Mesenchymal stem cell (in vitro differentiated cells and primary cell): Measurements from ENCODE around the gene LIG1.

Experiments
- DNase-seq: peaks from one replicate; pipeline ENCODE4 v3.0.0-alpha.2; 2013
- H2AFZ ChIP-seq: one replicate; pipeline ENCODE4 v1.6.1; 2013; ENCODE audit warnings: low read depth, mild to moderate bottlenecking, control low read depth, inconsistent platforms, low read length, moderate library complexity
- H2AK5ac ChIP-seq: 2 replicates; pipeline ENCODE4 v1.6.1; 2013; ENCODE audit warnings: low read length, moderate library complexity, mild to moderate bottlenecking, inconsistent platforms; ENCODE audit not compliant: severe bottlenecking
- H2BK120ac ChIP-seq: one replicate; pipeline ENCODE4 v1.6.1; 2013; ENCODE audit warnings: low read depth, mild to moderate bottlenecking, inconsistent platforms, low read length, moderate library complexity
- H2BK12ac ChIP-seq, 2 experiments: one replicate each; pipeline ENCODE4 v1.6.1; 2013; ENCODE audit warnings: inconsistent platforms in 2 of 2, low read length in 2 of 2, mild to moderate bottlenecking in 2 of 2, moderate library complexity in 2 of 2, control low read depth in 1 of 2
- H2BK15ac ChIP-seq: one replicate; pipeline ENCODE4 v1.6.1; 2013; ENCODE audit warnings: mild to moderate bottlenecking, low read depth, inconsistent platforms; ENCODE audit not compliant: poor library complexity, severe bottlenecking
- H2BK5ac ChIP-seq: 2 replicates; pipeline ENCODE4 v1.6.1; 2013; ENCODE audit warnings: low read depth, mild to moderate bottlenecking, low read length, control low read depth, inconsistent platforms; ENCODE audit not compliant: poor library complexity, severe bottlenecking
- H3K14ac ChIP-seq, 2 experiments: one replicate each; pipeline ENCODE4 v1.6.1; 2013; ENCODE audit warnings: inconsistent platforms in 2 of 2, low read length in 2 of 2, control low read depth in 1 of 2, mild to moderate bottlenecking in 1 of 2, moderate library complexity in 1 of 2
- H3K18ac ChIP-seq, 2 experiments: one replicate each; pipeline ENCODE4 v1.6.1; 2013; ENCODE audit warnings: inconsistent platforms in 2 of 2, low read length in 2 of 2, control low read depth in 1 of 2, low read depth in 1 of 2, mild to moderate bottlenecking in 1 of 2
- H3K23ac ChIP-seq, 2 experiments: one replicate each; pipeline ENCODE4 v1.6.1; 2013; ENCODE audit warnings: inconsistent platforms in 2 of 2, low read length in 2 of 2, mild to moderate bottlenecking in 2 of 2, moderate library complexity in 2 of 2, control low read depth in 1 of 2
- H3K27ac ChIP-seq: 2 replicates; pipeline ENCODE4 v1.5.1; 2013; ENCODE audit warnings: mild to moderate bottlenecking, moderate library complexity, low read length, control low read depth, inconsistent platforms; ENCODE audit not compliant: poor library complexity, severe bottlenecking
- H3K27me3 ChIP-seq, 2 experiments: 2 replicates each; pipeline versions ENCODE4 v1.6.1 to v1.7.0; 2013; ENCODE audit warnings: low read length in 2 of 2, mild to moderate bottlenecking in 2 of 2, moderate library complexity in 2 of 2, control low read depth in 1 of 2, inconsistent platforms in 1 of 2; ENCODE audit not compliant: control insufficient read depth in 1 of 2, insufficient read depth in 1 of 2
- H3K36me3 ChIP-seq, 2 experiments: 2 replicates each; pipeline versions ENCODE4 v1.6.1 to v1.7.0; 2013; ENCODE audit warnings: low read length in 2 of 2, control low read depth in 1 of 2, inconsistent platforms in 1 of 2, low read depth in 1 of 2, mild to moderate bottlenecking in 1 of 2; ENCODE audit not compliant: insufficient read depth in 2 of 2, control insufficient read depth in 1 of 2
- H3K4ac ChIP-seq, 2 experiments: one replicate each; pipeline ENCODE4 v1.6.1; 2013; ENCODE audit warnings: inconsistent platforms in 2 of 2, low read length in 2 of 2, mild to moderate bottlenecking in 2 of 2, moderate library complexity in 2 of 2, control low read depth in 1 of 2, low read depth in 1 of 2
- H3K4me1 ChIP-seq: 2 replicates; pipeline ENCODE4 v1.6.1; 2013; ENCODE audit warnings: low read depth, low read length, control low read depth; ENCODE audit not compliant: control insufficient read depth, insufficient read depth
- H3K4me2 ChIP-seq: 2 replicates; pipeline ENCODE4 v1.6.1; 2013; ENCODE audit warnings: low read length, mild to moderate bottlenecking, inconsistent platforms; ENCODE audit not compliant: poor library complexity, severe bottlenecking
- H3K4me3 ChIP-seq, 2 experiments: 2 replicates each; pipeline versions ENCODE4 v1.5.1 to v1.7.0; 2013; ENCODE audit warnings: low read length in 2 of 2, mild to moderate bottlenecking in 2 of 2, control low read depth in 1 of 2, low read depth in 1 of 2; ENCODE audit not compliant: insufficient read depth in 1 of 2
- H3K79me1 ChIP-seq: replicated peaks from 2 replicates; pipeline ENCODE4 v1.6.1; 2013; ENCODE audit warnings: mild to moderate bottlenecking, control low read depth, low read length, inconsistent platforms; ENCODE audit not compliant: poor library complexity, severe bottlenecking
- H3K9ac ChIP-seq: 2 replicates; pipeline ENCODE4 v1.7.0; 2013; ENCODE audit warnings: mild to moderate bottlenecking, low read length, moderate library complexity
- H3K9me3 ChIP-seq: 2 replicates; pipeline ENCODE4 v1.7.0; 2013; ENCODE audit warnings: mild to moderate bottlenecking, low read length; ENCODE audit not compliant: control insufficient read depth
- H4K8ac ChIP-seq: one replicate; pipeline ENCODE4 v1.6.1; 2013; ENCODE audit warnings: inconsistent platforms, mild to moderate bottlenecking, low read length, moderate library complexity
- H4K91ac ChIP-seq: one replicate; pipeline ENCODE4 v1.6.1; 2013; ENCODE audit warnings: mild to moderate bottlenecking, low read length, inconsistent platforms
- WGBS: methylation state at CpG from one replicate; pipeline ENCODE4 v1.1.7; 2013; ENCODE audit warnings: mixed read lengths; 5-methylcytosine and 5-hydroxymethylcytosine counted together

The LIG1 gene

DNA sequence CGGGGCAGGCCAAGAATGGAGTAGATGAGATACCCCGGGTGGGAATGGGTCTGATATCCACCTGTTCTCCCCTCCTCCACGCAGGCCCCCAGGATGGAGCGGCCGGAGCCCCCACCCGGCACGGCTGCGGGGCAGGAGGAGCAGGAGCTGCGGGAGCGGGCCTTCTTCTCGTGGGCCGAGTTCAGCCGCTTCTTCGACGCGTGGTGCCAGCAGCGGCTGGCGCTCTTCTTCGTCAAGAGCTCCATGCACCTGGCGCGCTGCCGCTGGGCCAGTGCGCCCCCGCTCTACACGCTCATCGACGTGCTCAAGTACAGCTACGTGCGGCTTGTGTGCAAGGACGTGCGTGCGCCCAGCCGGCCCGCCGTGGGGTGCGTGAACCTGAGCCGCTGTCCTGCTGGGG is 1.6 kb upstream of the LIG1 start:
- WGBS = 99% methylated on average over 37 of the region's 37 CpGs
- no peak overlapping the region for H2BK120ac ChIP-seq
- H2BK12ac ChIP-seq = peak overlapping the region in 1 of 2 experiments; percentile 29
- peaks cover 30 to 34% of the 10 kb centered on the region in 2 experiments for H3K36me3 ChIP-seq
- no peak overlapping the region for H3K14ac ChIP-seq
- no peak overlapping the region for H3K4me2 ChIP-seq
- H3K9me3 ChIP-seq = no peaks in the 10 kb centered on the region
- H4K91ac ChIP-seq = peak overlapping the region; percentile 53
- peak overlapping the region; percentile 96 for H3K9ac ChIP-seq
- H2BK5ac ChIP-seq = no peak overlapping the region
- H3K79me1 ChIP-seq = peaks cover 41% of the 10 kb centered on the region
- H2AK5ac ChIP-seq = no peak overlapping the region
- peaks cover 15% of the 10 kb centered on the region for H3K4me1 ChIP-seq
- H3K4me3 ChIP-seq = peak overlapping the region in 1 of 2 experiments; percentile 100
- no peak overlapping the region for H2AFZ ChIP-seq
- no peak overlapping the region for H3K4ac ChIP-seq
- no peak overlapping the region for H3K18ac ChIP-seq
- DNase-seq = no peak
- no peaks in the 10 kb centered on the region for H3K27me3 ChIP-seq
- H3K23ac ChIP-seq = peak overlapping the region in 1 of 2 experiments; percentile 79
- H2BK15ac ChIP-seq = no peak overlapping the region
- no peak overlapping the region for H3K27ac ChIP-seq
- peak overlapping the region; percentile 46 for H4K8ac ChIP-seq

DNA sequence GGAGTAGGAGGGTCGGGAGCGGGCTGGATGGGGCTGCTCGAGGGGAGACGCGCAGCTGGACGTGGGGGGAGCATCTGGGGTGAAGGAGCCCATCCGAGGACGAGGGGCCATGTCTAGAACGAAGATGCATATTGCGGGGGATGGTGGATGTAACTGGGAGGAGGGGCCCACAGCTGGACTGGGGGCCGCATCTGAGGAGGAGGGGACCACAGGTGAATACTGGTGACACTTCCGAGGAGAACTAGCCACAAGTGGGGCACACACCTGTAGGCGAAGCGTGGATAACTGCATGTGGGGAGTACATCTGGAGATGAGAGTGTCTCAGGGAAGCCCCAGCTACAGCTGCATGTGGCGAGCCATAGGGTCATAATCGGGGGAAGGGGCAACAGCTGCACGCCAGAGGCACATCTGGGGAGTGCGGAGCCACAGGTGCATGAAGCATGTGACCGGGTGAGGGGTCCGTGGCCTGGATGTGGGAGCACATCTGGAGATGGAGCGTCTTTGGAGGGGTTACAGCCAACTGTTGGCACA is 738 bp upstream of the LIG1 start:
- Histone ChIP-seq H3K14ac (peak overlapping the region in 1 of 2 experiments; percentile 93), H3K23ac (peak overlapping the region in 1 of 2 experiments; percentile 79), H2BK5ac (no peak overlapping the region), H3K27ac (no peak overlapping the region), H3K9me3 (no peaks in the 10 kb centered on the region), H3K79me1 (peaks cover 44% of the 10 kb centered on the region), H2BK12ac (peak overlapping the region in 1 of 2 experiments; percentile 21), H2BK15ac (peak overlapping the region; percentile 21), H3K4me3 (peak overlapping the region; percentile 96 to 100), H3K4ac (peak overlapping the region; percentile 89 to 91), H3K18ac (peak overlapping the region; percentile 94 to 95), H2BK120ac (no peak overlapping the region), H4K8ac (peak overlapping the region; percentile 96), H3K27me3 (no peaks in the 10 kb centered on the region), H3K9ac (peak overlapping the region; percentile 96), H3K4me2 (peak overlapping the region; percentile 97), H3K36me3 (peaks cover 30% of the 10 kb centered on the region in 2 experiments), H2AFZ (peak overlapping the region; percentile 86), H3K4me1 (peaks cover 15% of the 10 kb centered on the region), H2AK5ac (peak overlapping the region; percentile 85), H4K91ac (peak overlapping the region; percentile 92)
- WGBS = 4% methylated on average over 18 of the region's 21 CpGs
- DNase-seq = no peak

DNA sequence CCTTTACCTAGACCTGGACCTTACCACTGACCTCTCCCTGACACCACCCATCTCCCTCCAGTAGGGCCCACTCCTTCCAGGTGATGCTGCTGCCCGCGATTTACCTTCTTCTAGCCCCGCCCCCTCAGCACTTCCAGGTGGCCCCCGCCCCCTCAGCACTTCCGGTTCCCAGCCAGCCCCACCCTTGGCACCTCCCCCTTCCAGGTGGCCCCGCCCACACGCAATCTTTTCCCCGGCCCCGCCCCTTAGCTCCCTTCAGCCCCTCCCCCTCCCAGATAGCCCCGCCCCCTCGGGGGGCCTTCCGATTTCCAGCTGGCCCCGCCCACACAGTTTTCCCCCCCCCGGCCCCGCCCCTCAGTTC is 586 bp downstream of the LIG1 start:
- Histone ChIP-seq H2AFZ (no peak overlapping the region), H2BK5ac (no peak overlapping the region), H3K4me1 (peaks cover 15% of the 10 kb centered on the region), H2BK12ac (no peak overlapping the region), H4K8ac (peak overlapping the region; percentile 87), H3K27me3 (no peaks in the 10 kb centered on the region), H3K23ac (no peak overlapping the region), H2BK120ac (no peak overlapping the region), H2BK15ac (no peak overlapping the region), H3K14ac (no peak overlapping the region), H3K9ac (peak overlapping the region; percentile 96), H3K27ac (peak overlapping the region; percentile 9), H2AK5ac (no peak overlapping the region), H3K9me3 (no peaks in the 10 kb centered on the region), H3K4me3 (peak overlapping the region; percentile 96 to 100), H3K18ac (no peak overlapping the region), H3K4me2 (peak overlapping the region; percentile 95), H3K36me3 (peaks cover 21 to 23% of the 10 kb centered on the region in 2 experiments), H4K91ac (peak overlapping the region; percentile 28), H3K79me1 (peaks cover 38% of the 10 kb centered on the region), H3K4ac (no peak overlapping the region)
- 3% methylated on average over 13 of the region's 15 CpGs for WGBS
- peak; percentile 64 for DNase-seq

DNA sequence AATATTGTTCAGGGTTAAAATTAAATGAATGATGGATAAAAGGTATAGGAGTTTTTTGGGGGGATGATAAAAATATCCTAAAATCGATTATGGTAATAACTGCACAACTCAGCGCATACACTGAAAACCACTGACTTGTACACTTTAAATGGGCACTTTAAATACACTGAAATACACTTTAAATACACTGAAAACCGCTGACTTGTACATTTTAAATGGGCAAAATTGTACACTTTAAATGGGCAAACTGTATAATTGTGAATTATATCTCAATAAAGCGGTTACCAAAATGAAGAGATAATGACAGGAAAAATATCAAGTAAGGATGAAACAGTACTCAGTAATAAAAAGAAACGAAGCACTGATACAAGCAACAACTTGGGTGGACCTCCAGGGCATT is 1.5 kb downstream of the LIG1 start:
- no peak overlapping the region for H3K9ac ChIP-seq
- peaks cover 17 to 21% of the 10 kb centered on the region in 2 experiments for H3K36me3 ChIP-seq
- no peak overlapping the region for H3K14ac ChIP-seq
- H2BK12ac ChIP-seq = no peak overlapping the region
- no peak overlapping the region for H2BK120ac ChIP-seq
- no peak for DNase-seq
- peaks cover 37% of the 10 kb centered on the region for H3K79me1 ChIP-seq
- H3K23ac ChIP-seq = no peak overlapping the region
- H4K8ac ChIP-seq = no peak overlapping the region
- no peaks in the 10 kb centered on the region for H3K27me3 ChIP-seq
- H2BK5ac ChIP-seq = no peak overlapping the region
- no peak overlapping the region for H3K4me2 ChIP-seq
- H3K4me3 ChIP-seq = no peak overlapping the region
- no peak overlapping the region for H4K91ac ChIP-seq
- no peaks in the 10 kb centered on the region for H3K9me3 ChIP-seq
- H2BK15ac ChIP-seq = no peak overlapping the region
- H3K4ac ChIP-seq = no peak overlapping the region
- peaks cover 13% of the 10 kb centered on the region for H3K4me1 ChIP-seq
- no peak overlapping the region for H2AFZ ChIP-seq
- no peak overlapping the region for H3K27ac ChIP-seq
- 100% methylated on average over 4 of the region's 5 CpGs for WGBS
- H3K18ac ChIP-seq = no peak overlapping the region
- H2AK5ac ChIP-seq = no peak overlapping the region
